Measurements from ENCODE around the gene OR52E1.

GRCh38 chr11:5090668-5091067 lies 21.3 kb downstream of the OR52E1 start:
- TF ChIP-seq CTCF (IDR thresholded peaks at IDR 0.05; ENCODE audit: low read length), result no peak
- no peak for TF ChIP-seq EZH2 (optimal IDR thresholded peaks at IDR 0.05; ENCODE audit: low read depth, low read length)
